Hepatocyte (in vitro differentiated cells): ENCODE results near the gene KHK. TPM values are rescaled to one million over a fixed set of nuclear protein-coding genes. Genes with fewer than 3 reads are reported as not detected.
"Not testable (repeated sequence)": the region's sequence is repeated elsewhere in the genome, so short reads cannot be mapped to it uniquely, and the experiment has no call there.

Experiments
- DNase-seq: peaks from one replicate; pipeline ENCODE4 v3.0.0-alpha.2; 2016; ENCODE audit warnings: low spot score
- H2AFZ ChIP-seq: fragments of 200-600 bp; sonication (generic); 2 replicates; pipeline ENCODE4 v1.6.0; 2016; ENCODE audit warnings: antibody characterized with exemption, mild to moderate bottlenecking
- H3K27ac ChIP-seq: fragments of 200-600 bp; sonication (generic); 2 replicates; pipeline ENCODE4 v1.5.1; 2016; ENCODE audit warnings: mild to moderate bottlenecking
- H3K27me3 ChIP-seq: fragments of 200-600 bp; sonication (generic); 2 replicates; pipeline ENCODE4 v1.6.1; 2016
- H3K36me3 ChIP-seq: fragments of 200-600 bp; sonication (generic); replicated peaks from 2 replicates; pipeline ENCODE4 v1.5.1; 2016; ENCODE audit warnings: low read depth; ENCODE audit not compliant: insufficient read depth
- H3K4me1 ChIP-seq: fragments of 200-600 bp; sonication (generic); 2 replicates; pipeline ENCODE4 v1.5.1; 2016; ENCODE audit warnings: mild to moderate bottlenecking, moderate library complexity; ENCODE audit not compliant: insufficient read depth
- H3K4me2 ChIP-seq: fragments of 200-600 bp; sonication (generic); 2 replicates; pipeline ENCODE4 v1.6.0; 2016
- H3K4me3 ChIP-seq: fragments of 200-600 bp; sonication (generic); 2 replicates; pipeline ENCODE4 v1.5.1; 2016; ENCODE audit warnings: mild to moderate bottlenecking
- H3K79me2 ChIP-seq: fragments of 200-600 bp; sonication (generic); 2 replicates; pipeline ENCODE4 v1.6.0; 2017; ENCODE audit warnings: mild to moderate bottlenecking
- H3K9me2 ChIP-seq: fragments of 200-600 bp; sonication (generic); replicated peaks from 2 replicates; pipeline ENCODE4 v1.6.0; 2017; ENCODE audit warnings: mild to moderate bottlenecking; ENCODE audit not compliant: insufficient read depth
- H3K9me3 ChIP-seq: fragments of 200-600 bp; sonication (generic); 2 replicates; pipeline ENCODE4 v1.5.1; 2016; ENCODE audit warnings: low read depth, mild to moderate bottlenecking
- H4K20me1 ChIP-seq: fragments of 200-600 bp; sonication (generic); 2 replicates; pipeline ENCODE4 v1.6.0; 2016; ENCODE audit warnings: mild to moderate bottlenecking; ENCODE audit not compliant: insufficient read depth, poor library complexity, severe bottlenecking
- EZH2 ChIP-seq: fragments of 200-600 bp; sonication (generic); IDR thresholded peaks from 2 replicates; pipeline ENCODE4 v1.6.1; 2016; ENCODE audit warnings: antibody characterized with exemption, mild to moderate bottlenecking, borderline replicate concordance
- EZH2phosphoT487 ChIP-seq: fragments of 200-600 bp; sonication (generic); IDR thresholded peaks from one replicate; pipeline ENCODE4 v1.6.1; 2018; ENCODE audit warnings: antibody characterized with exemption, mild to moderate bottlenecking, low read depth, moderate library complexity; ENCODE audit not compliant: unreplicated experiment, severe bottlenecking
- WGBS: methylation state at CpG from one replicate; pipeline ENCODE4 v1.1.6; 2016; ENCODE audit warnings: low lambda C conversion rate; ENCODE audit errors: missing lambda C conversion rate; 5-methylcytosine and 5-hydroxymethylcytosine counted together
- polyA plus RNA-seq: library from polyadenylated mRNA; unstranded; fragments of >200 nt; fragmentation: Nextera tagmentation; extraction: Ambion mirVana; gene quantifications from 2 replicates; pipeline ENCODE4 v1.2.1, GENCODE V29; 2016
- total RNA-seq: library from RNA; depleted of rRNA; stranded (reverse); fragments of >200 nt; gene quantifications from 2 replicates; pipeline ENCODE4 v1.2.3, GENCODE V29; 2014
- TF ChIP-seq, protein P1 (sequence below): fragments of 200-600 bp; sonication (generic); IDR thresholded peaks from 2 replicates; pipeline ENCODE4 v1.5.1; 2016; ENCODE audit warnings: antibody characterized with exemption, mild to moderate bottlenecking; ENCODE audit not compliant: poor library complexity

KHK gene
- total and polyA plus RNA-seq, 2 experiments from 2014 or later: 28.7 to 73.1 TPM

DNA sequence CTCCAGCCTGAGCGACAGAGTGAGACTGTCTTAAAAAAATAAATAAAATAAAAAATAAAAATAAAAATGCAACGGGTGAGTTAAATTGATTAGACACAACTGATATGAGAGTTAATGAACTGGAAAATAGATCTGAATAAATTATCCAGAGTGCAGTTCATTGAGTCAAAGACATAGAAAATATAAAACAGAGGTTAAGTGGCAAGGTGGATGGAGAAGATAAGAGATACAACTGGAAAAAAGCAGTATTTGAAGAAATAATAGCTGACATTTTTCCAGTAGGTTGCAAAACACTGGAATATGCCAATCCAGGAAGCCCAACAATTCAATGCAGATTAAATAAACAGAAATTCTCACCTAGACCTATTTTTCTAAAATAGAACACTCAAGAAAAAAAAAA, 21.6 kb downstream of the KHK start:
- H3K36me3 ChIP-seq: no peaks in the 10 kb centered on the region
- TF ChIP-seq EZH2phosphoT487 (no peak), EZH2 (no peak)
- TF ChIP-seq, protein P1, sequence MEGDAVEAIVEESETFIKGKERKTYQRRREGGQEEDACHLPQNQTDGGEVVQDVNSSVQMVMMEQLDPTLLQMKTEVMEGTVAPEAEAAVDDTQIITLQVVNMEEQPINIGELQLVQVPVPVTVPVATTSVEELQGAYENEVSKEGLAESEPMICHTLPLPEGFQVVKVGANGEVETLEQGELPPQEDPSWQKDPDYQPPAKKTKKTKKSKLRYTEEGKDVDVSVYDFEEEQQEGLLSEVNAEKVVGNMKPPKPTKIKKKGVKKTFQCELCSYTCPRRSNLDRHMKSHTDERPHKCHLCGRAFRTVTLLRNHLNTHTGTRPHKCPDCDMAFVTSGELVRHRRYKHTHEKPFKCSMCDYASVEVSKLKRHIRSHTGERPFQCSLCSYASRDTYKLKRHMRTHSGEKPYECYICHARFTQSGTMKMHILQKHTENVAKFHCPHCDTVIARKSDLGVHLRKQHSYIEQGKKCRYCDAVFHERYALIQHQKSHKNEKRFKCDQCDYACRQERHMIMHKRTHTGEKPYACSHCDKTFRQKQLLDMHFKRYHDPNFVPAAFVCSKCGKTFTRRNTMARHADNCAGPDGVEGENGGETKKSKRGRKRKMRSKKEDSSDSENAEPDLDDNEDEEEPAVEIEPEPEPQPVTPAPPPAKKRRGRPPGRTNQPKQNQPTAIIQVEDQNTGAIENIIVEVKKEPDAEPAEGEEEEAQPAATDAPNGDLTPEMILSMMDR: no peak
- no peak for DNase-seq
- H3K4me1 ChIP-seq: no peaks in the 10 kb centered on the region
- H3K9me2 ChIP-seq: no peaks in the 10 kb centered on the region
- no peaks in the 10 kb centered on the region for H3K9me3 ChIP-seq
- H3K79me2 ChIP-seq: no peaks in the 10 kb centered on the region
- H2AFZ ChIP-seq: no peak overlapping the region
- 92% methylated on average over 2 of the region's 2 CpGs for WGBS
- H4K20me1 ChIP-seq: no peaks in the 10 kb centered on the region
- no peak overlapping the region for H3K4me3 ChIP-seq
- H3K27ac ChIP-seq: no peak overlapping the region
- H3K4me2 ChIP-seq: no peak overlapping the region
- H3K27me3 ChIP-seq: no peaks in the 10 kb centered on the region

DNA sequence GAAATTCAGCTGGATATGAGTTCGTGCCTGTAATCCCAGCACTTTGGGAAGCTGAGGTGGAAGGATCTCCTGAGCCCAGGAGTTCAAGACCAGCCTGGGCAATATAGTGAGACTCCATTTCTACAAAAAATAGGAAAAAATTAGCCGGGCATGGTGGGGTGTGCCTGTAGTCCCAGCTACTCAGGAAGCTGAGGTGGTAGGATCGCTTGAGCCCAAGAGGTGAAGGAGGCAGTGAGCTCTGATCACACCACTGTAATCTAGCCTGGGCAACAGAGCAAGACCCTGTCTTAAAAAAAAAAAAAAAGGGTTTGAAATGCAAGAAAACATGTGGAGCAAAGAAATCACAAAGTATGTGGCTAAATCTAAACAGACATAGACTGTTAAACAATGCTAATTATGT, 22.5 kb downstream of the KHK start:
- DNase-seq: no peak
- WGBS: 88% methylated on average over 3 of the region's 3 CpGs
- no peaks in the 10 kb centered on the region for H3K79me2 ChIP-seq
- no peaks in the 10 kb centered on the region for H4K20me1 ChIP-seq
- no peaks in the 10 kb centered on the region for H3K4me1 ChIP-seq
- no peaks in the 10 kb centered on the region for H3K36me3 ChIP-seq
- no peak overlapping the region for H3K4me2 ChIP-seq
- no peaks in the 10 kb centered on the region for H3K9me3 ChIP-seq
- H3K4me3 ChIP-seq: no peak overlapping the region
- H3K27ac ChIP-seq: no peak overlapping the region
- no peak overlapping the region for H2AFZ ChIP-seq
- H3K27me3 ChIP-seq: no peaks in the 10 kb centered on the region
- TF ChIP-seq, protein P1: no peak
- no peak for TF ChIP-seq EZH2phosphoT487
- no peak for TF ChIP-seq EZH2
- no peaks in the 10 kb centered on the region for H3K9me2 ChIP-seq

DNA sequence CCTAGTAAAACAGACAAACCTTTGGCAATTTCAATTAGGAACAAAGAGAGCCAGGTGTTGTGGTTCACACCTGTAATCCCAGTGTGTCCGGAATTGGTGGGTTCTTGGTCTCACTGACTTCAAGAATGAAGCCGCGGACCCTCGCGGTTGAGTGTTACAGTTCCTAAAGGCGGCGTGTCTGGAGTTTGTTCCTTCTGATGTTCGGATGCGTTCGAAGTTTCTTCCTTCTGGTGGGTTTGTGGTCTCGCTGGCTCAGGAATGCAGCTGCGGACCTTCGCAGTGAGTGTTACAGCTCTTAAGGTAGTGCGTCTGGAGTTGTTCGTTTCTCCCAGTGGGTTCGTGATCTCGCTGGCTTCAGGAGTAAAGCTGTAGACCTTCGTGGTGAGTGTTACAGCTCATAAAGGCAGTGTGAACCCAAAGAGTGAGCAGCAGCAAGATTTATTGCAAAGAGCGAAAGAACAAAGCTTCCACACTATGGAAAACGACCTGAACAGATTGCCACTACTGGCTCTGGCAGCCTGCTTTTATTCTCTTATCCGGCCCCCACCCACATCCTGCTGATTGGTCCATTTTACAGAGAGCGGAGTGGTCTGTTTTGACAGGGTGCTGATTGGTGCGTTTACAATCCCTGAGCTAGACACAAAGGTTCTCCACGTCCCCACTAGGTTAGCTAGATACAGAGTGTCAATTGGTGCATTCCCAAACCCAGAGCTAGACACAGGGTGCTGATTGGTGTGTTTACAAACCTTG, 24.2 kb downstream of the KHK start:
- not testable (repeated sequence) for H3K79me2 ChIP-seq, H3K9me3 ChIP-seq, DNase-seq, H3K36me3 ChIP-seq, H3K4me3 ChIP-seq, H4K20me1 ChIP-seq, H3K4me2 ChIP-seq, H3K27ac ChIP-seq, H3K9me2 ChIP-seq, H2AFZ ChIP-seq, H3K4me1 ChIP-seq, H3K27me3 ChIP-seq
- 86% methylated on average over 24 of the region's 24 CpGs for WGBS

- H3K27ac ChIP-seq, H3K4me1 ChIP-seq, H3K27me3 ChIP-seq, H3K4me2 ChIP-seq, H3K9me3 ChIP-seq, H3K9me2 ChIP-seq, H3K36me3 ChIP-seq, H2AFZ ChIP-seq, DNase-seq, H3K4me3 ChIP-seq, H3K79me2 ChIP-seq, H4K20me1 ChIP-seq: not testable (repeated sequence)
- WGBS: 94% methylated on average over 28 of the region's 49 CpGs
Measured at GRCh38 chr2:27111392-27112078, 25.0 kb downstream of the KHK start.
